Choroid plexus epithelial cell (primary cell): Measurements from ENCODE around the gene OGFOD1.

Experiments used
- DNase-seq: peaks from one replicate; pipeline ENCODE4 v3.0.0-alpha.2; 2010; ENCODE audit warnings: low read depth
- H3K4me3 ChIP-seq: 2 replicates; pipeline ENCODE4 v1.5.1; 2011; ENCODE audit warnings: low read depth, mild to moderate bottlenecking, control low read depth, low read length, moderate library complexity
- CTCF ChIP-seq: conservative IDR thresholded peaks from 2 replicates; pipeline ENCODE4 v1.5.1; 2011; ENCODE audit warnings: low read depth, mild to moderate bottlenecking, control low read depth, inconsistent platforms, low read length, moderate library complexity

The OGFOD1 gene

GRCh38 chr16:56421976-56422669 is 29.2 kb upstream of the OGFOD1 start:
- TF ChIP-seq CTCF = no peak
- H3K4me3 ChIP-seq = no peak overlapping the region

GRCh38 chr16:56422896-56423441 is 28.4 kb upstream of the OGFOD1 start:
- DNase-seq = no peak
- H3K4me3 ChIP-seq = no peak overlapping the region
- TF ChIP-seq CTCF = no peak

More at GRCh38 chr16:56421976-56422669, 29.2 kb upstream of the OGFOD1 start:
- no peak for DNase-seq

GRCh38 chr16:56423584-56424403 is 27.6 kb upstream of the OGFOD1 start:
- peak overlapping the region; percentile 72 for H3K4me3 ChIP-seq
- TF ChIP-seq CTCF = no peak
- peak; percentile 29 for DNase-seq

- no peak for TF ChIP-seq CTCF
- DNase-seq = no peak
These were observed 27.0 kb upstream of the OGFOD1 start for GRCh38 chr16:56424404-56424764.

GRCh38 chr16:56424791-56425438 is 26.4 kb upstream of the OGFOD1 start:
- TF ChIP-seq CTCF = no peak
- H3K4me3 ChIP-seq = peak overlapping the region; percentile 72
- peak; percentile 27 for DNase-seq

More at GRCh38 chr16:56424404-56424764, 27.0 kb upstream of the OGFOD1 start:
- peak overlapping the region; percentile 72 for H3K4me3 ChIP-seq

- no peak for TF ChIP-seq CTCF
- peak within 1 kb of the TSS; percentile 72 for H3K4me3 ChIP-seq
- peak; percentile 70 for DNase-seq
These were observed 25.9 kb upstream of the OGFOD1 start, which contains the start of gene AMFR for GRCh38 chr16:56425439-56425832. AMFR (minus strand) TSS chr16:56425545; CDS start chr16:56425327, 218 bp downstream.
